ENCODE results near the gene AATF.

AATF gene

GRCh38 chr17:37081287-37081686 lies 132.5 kb downstream of the AATF start:
- Histone ChIP-seq H3K27ac (ENCODE audit: low read length) (no peak overlapping the region), H3K4me1 (ENCODE audit: low read length) (no peaks in the 10 kb centered on the region), H3K79me2 (ENCODE audit: low read length) (no peaks in the 10 kb centered on the region), H3F3A (ENCODE audit: insufficient read depth, low read length) (no peaks in the 10 kb centered on the region), H3K9ac (ENCODE audit: low read length) (no peak overlapping the region), H3K9me2 (replicated peaks; ENCODE audit: insufficient read depth, low read length) (no peaks in the 10 kb centered on the region), H4K20me1 (ENCODE audit: insufficient read depth, low read length) (no peaks in the 10 kb centered on the region), H3K27me3 (replicated peaks; ENCODE audit: insufficient read depth, low read length) (no peaks in the 10 kb centered on the region), H3K4me2 (ENCODE audit: low read depth, low read length) (no peak overlapping the region), H3K36me3 (replicated peaks; ENCODE audit: insufficient read depth, low read length) (no peaks in the 10 kb centered on the region), H2AFZ (ENCODE audit: low read length) (no peak overlapping the region), H3K4me3 (ENCODE audit: low read length) (no peak overlapping the region), H3K9me3 (replicated peaks; ENCODE audit: insufficient read depth, low read length) (no peaks in the 10 kb centered on the region)
- DNase-seq: no peak
- no peak for TF ChIP-seq CTCF (IDR thresholded peaks at IDR 0.05; ENCODE audit: low read length)
- no peak for TF ChIP-seq EZH2 (optimal IDR thresholded peaks at IDR 0.05; ENCODE audit: low read depth, low read length)
- no peak for TF ChIP-seq EZH2phosphoT487 (IDR thresholded peaks at IDR 0.05; ENCODE audit: low read length)

GRCh38 chr17:37082311-37082860 lies 133.6 kb downstream of the AATF start:
- H2AFZ ChIP-seq (ENCODE audit: low read length): no peak overlapping the region
- no peak overlapping the region for H3K27ac ChIP-seq (ENCODE audit: low read length)
- no peak overlapping the region for H3K4me2 ChIP-seq (ENCODE audit: low read depth, low read length)

DNA sequence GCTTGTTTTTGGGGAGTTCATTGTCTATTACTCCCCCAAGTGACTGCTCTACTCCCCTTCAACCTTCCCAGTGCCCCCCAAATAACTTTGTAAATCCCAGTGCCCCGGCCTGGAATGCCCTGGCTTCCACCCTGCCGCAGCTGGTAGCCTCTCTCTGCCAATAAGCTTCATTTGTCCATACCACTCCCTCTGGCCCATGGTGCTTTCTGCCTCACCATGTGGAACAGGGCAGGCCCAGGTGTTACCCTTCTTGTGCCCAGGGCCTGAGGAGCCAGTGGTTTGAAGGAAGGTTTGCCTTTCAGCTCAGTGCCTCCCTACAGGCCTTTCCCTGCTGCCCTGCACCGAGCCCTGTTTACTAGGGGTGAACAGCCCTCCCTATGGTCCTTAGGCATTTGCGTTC lies 134.2 kb downstream of the AATF start:
- no peak overlapping the region for H3K9ac ChIP-seq (ENCODE audit: low read length)

More at GRCh38 chr17:37082311-37082860, 133.6 kb downstream of the AATF start:
- H3K4me1 ChIP-seq (ENCODE audit: low read length): no peaks in the 10 kb centered on the region
- no peak for TF ChIP-seq EZH2phosphoT487 (IDR thresholded peaks at IDR 0.05; ENCODE audit: low read length)
- TF ChIP-seq EZH2 (optimal IDR thresholded peaks at IDR 0.05; ENCODE audit: low read depth, low read length): no peak
- TF ChIP-seq CTCF (IDR thresholded peaks at IDR 0.05; ENCODE audit: low read length): no peak
- H3K79me2 ChIP-seq (ENCODE audit: low read length): no peaks in the 10 kb centered on the region
- no peaks in the 10 kb centered on the region for H4K20me1 ChIP-seq (ENCODE audit: insufficient read depth, low read length)
- no peaks in the 10 kb centered on the region for H3K9me2 ChIP-seq (replicated peaks; ENCODE audit: insufficient read depth, low read length)
- no peaks in the 10 kb centered on the region for H3K27me3 ChIP-seq (replicated peaks; ENCODE audit: insufficient read depth, low read length)
- no peaks in the 10 kb centered on the region for H3F3A ChIP-seq (ENCODE audit: insufficient read depth, low read length)
- H3K9me3 ChIP-seq (replicated peaks; ENCODE audit: insufficient read depth, low read length): no peaks in the 10 kb centered on the region
- no peak overlapping the region for H3K9ac ChIP-seq (ENCODE audit: low read length)
- H3K4me3 ChIP-seq (ENCODE audit: low read length): no peak overlapping the region
- DNase-seq: no peak
- no peaks in the 10 kb centered on the region for H3K36me3 ChIP-seq (replicated peaks; ENCODE audit: insufficient read depth, low read length)

More for the DNA sequence above, 134.2 kb downstream of the AATF start:
- Histone ChIP-seq H3K4me3 (ENCODE audit: low read length) (no peak overlapping the region), H3K4me2 (ENCODE audit: low read depth, low read length) (no peak overlapping the region), H3K27ac (ENCODE audit: low read length) (no peak overlapping the region), H3K9me3 (replicated peaks; ENCODE audit: insufficient read depth, low read length) (no peaks in the 10 kb centered on the region), H3K4me1 (ENCODE audit: low read length) (no peaks in the 10 kb centered on the region), H3F3A (ENCODE audit: insufficient read depth, low read length) (no peaks in the 10 kb centered on the region), H3K79me2 (ENCODE audit: low read length) (no peaks in the 10 kb centered on the region), H3K27me3 (replicated peaks; ENCODE audit: insufficient read depth, low read length) (no peaks in the 10 kb centered on the region), H3K36me3 (replicated peaks; ENCODE audit: insufficient read depth, low read length) (no peaks in the 10 kb centered on the region), H3K9me2 (replicated peaks; ENCODE audit: insufficient read depth, low read length) (no peaks in the 10 kb centered on the region), H4K20me1 (ENCODE audit: insufficient read depth, low read length) (no peaks in the 10 kb centered on the region), H2AFZ (ENCODE audit: low read length) (no peak overlapping the region)
- DNase-seq: no peak
- TF ChIP-seq EZH2 (optimal IDR thresholded peaks at IDR 0.05; ENCODE audit: low read depth, low read length) (no peak), EZH2phosphoT487 (IDR thresholded peaks at IDR 0.05; ENCODE audit: low read length) (no peak), CTCF (IDR thresholded peaks at IDR 0.05; ENCODE audit: low read length) (no peak)
